Kidney (tissue), 14 donors: ENCODE data around the gene ELOVL1. TPM values are rescaled to one million over a fixed set of nuclear protein-coding genes. Genes with fewer than 3 reads are reported as not detected.

Experiments
- DNase-seq, 5 donors: peaks; one replicate each; pipeline ENCODE4 v3.0.0-alpha.2; 2013 to 2020
- FAIRE-seq: peaks from 2 replicates; lab custom pipeline; 2012; peaks lifted over from hg19 to GRCh38; lab: Jason Lieb, UNC
- H3K27ac ChIP-seq, 2 donors: one replicate each; pipeline ENCODE4 v1.7.0; 2013; ENCODE audit warnings: low read depth in 2 of 2, low read length in 2 of 2, inconsistent platforms in 1 of 2
- H3K27me3 ChIP-seq: one replicate; pipeline ENCODE4 v1.7.1; 2013; ENCODE audit warnings: low read length, inconsistent platforms; ENCODE audit not compliant: control insufficient read depth, insufficient read depth
- H3K36me3 ChIP-seq, 3 donors: one replicate each; pipeline versions ENCODE4 v1.7.0 to v1.7.1; 2013; ENCODE audit warnings: low read length in 3 of 3, control low read depth in 1 of 3, inconsistent platforms in 1 of 3; ENCODE audit not compliant: insufficient read depth in 3 of 3, control insufficient read depth in 2 of 3
- H3K4me1 ChIP-seq, 3 donors: one replicate each; pipeline versions ENCODE4 v1.7.0 to v1.7.1; 2013; ENCODE audit warnings: low read length in 3 of 3, inconsistent platforms in 1 of 3, low read depth in 1 of 3; ENCODE audit not compliant: control insufficient read depth in 2 of 3, insufficient read depth in 2 of 3
- H3K4me3 ChIP-seq, 3 donors: one replicate each; pipeline versions ENCODE4 v1.7.0 to v1.8.1; 2013; ENCODE audit warnings: low read length in 3 of 3, control low read depth in 1 of 3, inconsistent platforms in 1 of 3
- H3K9ac ChIP-seq, 3 donors: one replicate each; pipeline versions ENCODE4 v1.7.0 to v1.7.1; 2013; ENCODE audit warnings: low read length in 3 of 3, control low read depth in 1 of 3, inconsistent platforms in 1 of 3
- H3K9me3 ChIP-seq, 3 donors: one replicate each; pipeline versions ENCODE4 v1.7.0 to v1.7.1; 2013; ENCODE audit warnings: low read length in 3 of 3, control low read depth in 1 of 3, inconsistent platforms in 1 of 3; ENCODE audit not compliant: control insufficient read depth in 2 of 3, insufficient read depth in 1 of 3
- CTCF ChIP-seq: IDR thresholded peaks from 3 replicates; pipeline ENCODE4 v1.5.1; 2012; ENCODE audit warnings: mild to moderate bottlenecking, moderate library complexity, borderline replicate concordance; ENCODE audit not compliant: insufficient read depth; ENCODE audit errors: extremely low read depth
- intact Hi-C: fragments of 100-400 bp; cut with DNase I; formaldehyde crosslinking; loops from one replicate; pipeline ENCODE4 v1.11.1; 2022
- polyA plus RNA-seq: library from polyadenylated mRNA; stranded (reverse); fragments of 350-450 nt; fragmentation: Illumina TruSeq; extraction: RNeasy Lipid Tissue Mini Kit (QIAGEN cat#74804); gene quantifications from one replicate; pipeline ENCODE4 v1.2.3, GENCODE V29; 2014; ENCODE audit warnings: low read depth, low replicate concordance; ENCODE audit not compliant: insufficient read depth
- total RNA-seq: library from RNA; stranded (reverse); fragmentation: NEBNext Ultra II Directional; extraction: Animal tissue kit (Norgen Biotek cat#: 25700); gene quantifications from one replicate; pipeline ENCODE4 v1.2.1, GENCODE V29; 2021
- donor health status: control.
- donor health status: control.
- donor health status: control.
- donor health status: control.
- donor health status: control.
- donor health status: DM: yes; HTN: yes; CAD: no.
- donor health status: Normal renal cell carcinoma (clear cell type).

Gene ELOVL1
- total and polyA plus RNA-seq, 2 donors from 2014 or later, result 85.1 to 86.0 TPM

- no peak for DNase-seq
- Histone ChIP-seq H3K27me3 (no peaks in the 10 kb centered on the region), H3K4me1 (no peaks in the 10 kb centered on the region), H3K27ac (no peak overlapping the region), H3K36me3 (no peaks in the 10 kb centered on the region), H3K9me3 (peaks cover 0 to 5% (median 0%) of the 10 kb centered on the region in 3 donors), H3K9ac (no peak overlapping the region), H3K4me3 (no peak overlapping the region)
- intact Hi-C loops, result no loop called here
- no peak for TF ChIP-seq CTCF
- no peak for FAIRE-seq
These were observed 40.1 kb downstream of the ELOVL1 start for GRCh38 chr1:43327549-43328292.

- DNase-seq, result no peak
- FAIRE-seq, result no peak
- H3K9ac ChIP-seq, result no peak overlapping the region
- peaks cover 0 to 5% (median 0%) of the 10 kb centered on the region in 3 donors for H3K9me3 ChIP-seq
- intact Hi-C loops, result no loop called here
- no peaks in the 10 kb centered on the region for H3K4me1 ChIP-seq
- no peak for TF ChIP-seq CTCF
- H3K36me3 ChIP-seq, result no peaks in the 10 kb centered on the region
- H3K4me3 ChIP-seq, result no peak overlapping the region
- no peak overlapping the region for H3K27ac ChIP-seq
- no peaks in the 10 kb centered on the region for H3K27me3 ChIP-seq
These were observed 42.4 kb downstream of the ELOVL1 start for GRCh38 chr1:43325381-43325780.

DNA sequence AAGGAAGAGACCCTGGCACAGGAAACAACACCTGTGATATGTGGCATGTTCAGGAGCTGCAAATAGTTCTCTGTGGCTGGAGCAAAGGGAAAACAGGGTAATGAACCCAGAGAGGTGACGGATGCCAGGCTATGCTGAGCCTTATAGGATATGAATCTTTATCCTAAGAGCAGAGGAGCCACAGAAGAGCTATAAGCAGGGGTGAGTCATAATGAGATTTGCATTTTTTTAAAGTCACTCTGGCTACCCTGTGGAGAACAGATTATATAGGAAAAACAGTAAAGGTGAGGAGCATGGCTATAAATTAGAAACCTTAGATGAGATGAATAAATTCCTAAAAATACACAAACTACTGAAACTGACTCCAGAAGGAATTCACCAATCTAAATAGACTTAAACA is 43.0 kb downstream of the ELOVL1 start:
- Histone ChIP-seq H3K36me3 (no peaks in the 10 kb centered on the region), H3K27ac (no peak overlapping the region)
- FAIRE-seq, result no peak

More for the DNA sequence above, 43.0 kb downstream of the ELOVL1 start:
- Histone ChIP-seq H3K4me3 (no peak overlapping the region), H3K4me1 (no peaks in the 10 kb centered on the region), H3K9ac (no peak overlapping the region), H3K27me3 (no peaks in the 10 kb centered on the region), H3K9me3 (peaks cover 0 to 5% (median 0%) of the 10 kb centered on the region in 3 donors)
- DNase-seq, result no peak
- intact Hi-C loops, result no loop called here
- no peak for TF ChIP-seq CTCF
